ENCODE data around the gene PXN. TPM values are rescaled to one million over a fixed set of nuclear protein-coding genes. Genes with fewer than 3 reads are reported as not detected.

Gene PXN
- total RNA-seq, 1 experiment from 2014 or later, result 256 TPM

DNA sequence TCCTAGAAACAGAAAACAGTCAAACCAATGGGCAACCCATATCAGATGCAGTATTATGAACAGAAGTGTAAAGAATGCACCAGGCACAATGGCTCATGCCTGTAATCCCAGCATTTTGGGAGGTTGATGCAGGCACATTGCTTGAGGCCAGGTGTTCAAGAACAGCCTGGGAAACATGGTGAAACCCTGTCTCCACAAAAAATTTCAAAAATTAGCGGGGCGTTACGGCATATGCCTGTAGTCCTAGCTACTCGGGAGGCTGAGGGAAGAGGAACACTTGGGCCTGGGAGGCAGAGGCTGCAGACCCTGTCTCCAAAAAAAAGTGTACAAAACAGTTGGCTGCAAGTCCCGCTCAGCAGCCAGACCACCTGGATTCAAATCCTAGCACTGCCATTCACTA, 4.9 kb downstream of the PXN start:
- H3K27me3 Mint-ChIP-seq (ENCODE audit: insufficient read depth, unreplicated experiment), result no peaks in the 10 kb centered on the region
- peaks cover 34% of the 10 kb centered on the region for H3K36me3 Mint-ChIP-seq (ENCODE audit: insufficient read depth, unreplicated experiment)
- no peak for DNase-seq (ENCODE audit: unreplicated experiment)
- ChIA-PET CTCF (interaction anchor here (0.6 to 15.6 kb wide), 6 partner anchors 11 to 180 kb away, joined by 3 to 454 read pairs (median 70); partner anchors contain the start of gene RPLP0), POLR2A (interaction anchor here (1.0 to 21.6 kb wide), 8 partner anchors 11 to 185 kb away, joined by 3 to 549 read pairs (median 166); partner anchors contain the start of genes GATC, RNU4-1, RNU4-2 and RPLP0)
- peaks cover 63% of the 10 kb centered on the region for H3K4me1 Mint-ChIP-seq (ENCODE audit: insufficient read depth, unreplicated experiment)
- BruUV-seq (replicated peaks), result no TSS peak
- no peak overlapping the region for H3K4me3 Mint-ChIP-seq (ENCODE audit: unreplicated experiment)
- H3K9me3 Mint-ChIP-seq (ENCODE audit: unreplicated experiment), result no peaks in the 10 kb centered on the region
- no peak overlapping the region for H3K27ac Mint-ChIP-seq (ENCODE audit: low read depth, unreplicated experiment)
- intact Hi-C loops (cut with micrococcal nuclease), result loop anchor here (10.0 kb wide), 1 partner anchor 146 kb away; the partner anchor contains the start of gene RAB35
- TF ChIP-seq, protein P1, sequence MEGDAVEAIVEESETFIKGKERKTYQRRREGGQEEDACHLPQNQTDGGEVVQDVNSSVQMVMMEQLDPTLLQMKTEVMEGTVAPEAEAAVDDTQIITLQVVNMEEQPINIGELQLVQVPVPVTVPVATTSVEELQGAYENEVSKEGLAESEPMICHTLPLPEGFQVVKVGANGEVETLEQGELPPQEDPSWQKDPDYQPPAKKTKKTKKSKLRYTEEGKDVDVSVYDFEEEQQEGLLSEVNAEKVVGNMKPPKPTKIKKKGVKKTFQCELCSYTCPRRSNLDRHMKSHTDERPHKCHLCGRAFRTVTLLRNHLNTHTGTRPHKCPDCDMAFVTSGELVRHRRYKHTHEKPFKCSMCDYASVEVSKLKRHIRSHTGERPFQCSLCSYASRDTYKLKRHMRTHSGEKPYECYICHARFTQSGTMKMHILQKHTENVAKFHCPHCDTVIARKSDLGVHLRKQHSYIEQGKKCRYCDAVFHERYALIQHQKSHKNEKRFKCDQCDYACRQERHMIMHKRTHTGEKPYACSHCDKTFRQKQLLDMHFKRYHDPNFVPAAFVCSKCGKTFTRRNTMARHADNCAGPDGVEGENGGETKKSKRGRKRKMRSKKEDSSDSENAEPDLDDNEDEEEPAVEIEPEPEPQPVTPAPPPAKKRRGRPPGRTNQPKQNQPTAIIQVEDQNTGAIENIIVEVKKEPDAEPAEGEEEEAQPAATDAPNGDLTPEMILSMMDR (IDR thresholded peaks at IDR 0.05; ENCODE audit: unreplicated experiment), result no peak

DNA sequence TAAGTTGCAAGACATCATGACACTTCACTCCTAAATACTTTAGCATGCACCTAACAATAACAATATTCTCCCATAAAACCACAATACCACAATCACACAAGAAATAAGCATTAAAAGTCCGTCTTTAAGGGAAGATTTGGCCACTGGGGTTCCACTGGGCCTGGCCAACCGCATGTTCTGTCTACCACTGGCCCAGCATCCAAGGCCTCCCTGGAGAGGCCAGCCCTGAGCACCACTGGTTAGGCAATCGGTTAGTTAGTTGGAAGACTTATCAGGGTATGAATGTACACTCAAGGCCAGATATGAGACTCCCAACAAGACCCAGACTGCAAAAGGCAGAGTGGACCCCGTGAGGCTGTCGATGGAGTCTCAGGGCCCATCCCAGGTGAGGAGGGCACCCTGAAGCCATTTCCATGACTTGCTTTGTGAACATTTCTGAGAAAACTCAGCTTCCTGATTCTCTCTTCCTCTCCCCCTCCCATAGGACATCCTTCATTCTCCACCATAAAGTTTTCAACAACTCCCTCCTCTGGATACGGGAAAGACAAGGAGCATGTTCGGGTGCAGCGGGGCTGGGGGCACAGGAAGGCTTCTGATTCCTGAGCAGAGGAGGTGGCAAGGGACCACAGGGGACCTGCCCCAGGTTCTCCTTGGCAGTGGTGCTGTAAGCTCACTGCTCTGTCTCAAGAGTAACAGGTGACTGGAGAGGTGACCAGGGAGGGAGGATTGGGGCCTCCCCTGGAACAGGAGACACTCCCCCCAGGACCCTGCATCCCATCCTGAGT, 5.9 kb downstream of the PXN start:
- TF ChIP-seq, protein P1 (IDR thresholded peaks at IDR 0.05; ENCODE audit: unreplicated experiment), result no peak
- CTCF ChIA-PET, result interaction anchor here (2.9 to 24.9 kb wide), 3 partner anchors 11 to 31 kb away, joined by 27 to 336 read pairs (median 142); no protein-coding TSS in a partner anchor
- no TSS peak for BruUV-seq (replicated peaks)
- peaks cover 35% of the 10 kb centered on the region for H3K36me3 Mint-ChIP-seq (ENCODE audit: insufficient read depth, unreplicated experiment)
- POLR2A ChIA-PET, result interaction anchor here (0.6 to 21.6 kb wide), 9 partner anchors 10 to 62 kb away, joined by 3 to 549 read pairs (median 31); partner anchors contain the start of genes RNU4-1, RNU4-2, RPLP0 and SIRT4
- H3K9me3 Mint-ChIP-seq (ENCODE audit: unreplicated experiment), result no peaks in the 10 kb centered on the region
- H3K4me3 Mint-ChIP-seq (ENCODE audit: unreplicated experiment), result no peak overlapping the region
- peak; percentile 18 for DNase-seq (ENCODE audit: unreplicated experiment)
- H3K4me1 Mint-ChIP-seq (ENCODE audit: insufficient read depth, unreplicated experiment), result peaks cover 67% of the 10 kb centered on the region
- peak overlapping the region; percentile 31 for H3K27ac Mint-ChIP-seq (ENCODE audit: low read depth, unreplicated experiment)
- intact Hi-C loops (cut with micrococcal nuclease), result loop anchor here (10.0 kb wide), 1 partner anchor 145 kb away; the partner anchor contains the start of gene RAB35
- no peaks in the 10 kb centered on the region for H3K27me3 Mint-ChIP-seq (ENCODE audit: insufficient read depth, unreplicated experiment)

DNA sequence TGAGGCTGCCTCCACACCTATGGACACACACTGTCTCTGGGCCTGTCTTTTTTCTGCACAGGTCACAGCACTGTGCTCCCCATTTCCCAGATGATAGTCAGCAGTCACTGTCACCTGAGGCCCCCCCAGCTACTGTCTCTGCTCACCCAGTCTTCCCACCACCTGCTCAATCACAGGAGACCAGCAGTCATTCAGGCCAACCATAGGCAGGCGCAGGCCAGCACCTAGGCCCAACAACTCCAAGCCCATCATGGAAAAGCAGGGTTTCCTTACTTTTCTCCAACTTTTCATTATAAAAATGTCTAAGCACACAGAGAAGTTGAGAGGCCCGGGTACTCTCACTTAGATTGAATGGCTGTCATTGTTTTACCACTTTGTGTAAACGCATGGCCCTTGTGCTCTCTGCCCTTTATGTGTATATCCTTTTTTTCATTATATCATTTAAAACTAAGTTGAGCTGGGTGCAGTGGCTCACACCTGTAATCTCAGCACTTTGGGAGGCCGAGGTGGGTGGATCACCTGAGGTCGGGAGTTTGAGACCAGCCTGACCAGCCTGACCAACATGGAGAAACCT, 7.1 kb downstream of the PXN start:
- TF ChIP-seq, protein P1 (IDR thresholded peaks at IDR 0.05; ENCODE audit: unreplicated experiment), result no peak
- CTCF ChIA-PET, result interaction anchor here (1.2 to 24.9 kb wide), 6 partner anchors 8 to 29 kb away, joined by 3 to 336 read pairs (median 49); no protein-coding TSS in a partner anchor
- Mint-ChIP-seq H3K36me3 (ENCODE audit: insufficient read depth, unreplicated experiment) (peaks cover 40% of the 10 kb centered on the region), H3K27ac (ENCODE audit: low read depth, unreplicated experiment) (peak overlapping the region; percentile 75), H3K4me3 (ENCODE audit: unreplicated experiment) (no peak overlapping the region), H3K27me3 (ENCODE audit: insufficient read depth, unreplicated experiment) (no peaks in the 10 kb centered on the region), H3K9me3 (ENCODE audit: unreplicated experiment) (no peaks in the 10 kb centered on the region), H3K4me1 (ENCODE audit: insufficient read depth, unreplicated experiment) (peaks cover 66% of the 10 kb centered on the region)
- POLR2A ChIA-PET, result interaction anchor here (1.0 to 21.6 kb wide), 6 partner anchors 8 to 61 kb away, joined by 3 to 549 read pairs (median 126); partner anchors contain the start of genes RNU4-1, RNU4-2 and RPLP0
- intact Hi-C loops (cut with micrococcal nuclease), result no loop called here
- BruUV-seq (replicated peaks), result no TSS peak
- no peak for DNase-seq (ENCODE audit: unreplicated experiment)

Data from MCF 10A (cell line).